GM23338 (cell line): ENCODE measurements around the gene ULK4.

ENCODE experiments used
- CREB1 ChIP-seq: fragments of 250-450 bp; sonication (Bioruptor Pico); IDR thresholded peaks from 2 replicates; pipeline ENCODE4 v1.5.0; 2020; ENCODE audit warnings: low read depth, mild to moderate bottlenecking, moderate library complexity
- EZH2 ChIP-seq: fragments of 200-600 bp; sonication (generic); IDR thresholded peaks from one replicate; pipeline ENCODE4 v1.8.0; 2017; ENCODE audit warnings: antibody characterized with exemption, mild to moderate bottlenecking, low read depth; ENCODE audit not compliant: unreplicated experiment
- EZH2phosphoT487 ChIP-seq: fragments of 200-600 bp; sonication (generic); IDR thresholded peaks from one replicate; pipeline ENCODE4 v1.8.1; 2018; ENCODE audit warnings: antibody characterized with exemption; ENCODE audit not compliant: unreplicated experiment
- JUNB ChIP-seq: IDR thresholded peaks from one replicate; pipeline ENCODE4 v1.6.1; 2016; ENCODE audit warnings: antibody characterized with exemption; ENCODE audit not compliant: unreplicated experiment
- POLR2AphosphoS5 ChIP-seq: IDR thresholded peaks from 2 replicates; pipeline ENCODE4 v1.6.1; 2016; ENCODE audit warnings: antibody characterized with exemption, low read depth
- ZNF331 ChIP-seq: fragments of 250-450 bp; sonication (Bioruptor Pico); IDR thresholded peaks from 2 replicates; pipeline ENCODE4 v1.5.0; 2020; ENCODE audit warnings: low read depth, mild to moderate bottlenecking, moderate library complexity
- TF ChIP-seq, protein P1 (sequence below), 2 experiments: fragments of 200-600 bp in 1 of 2; sonication (generic) in 1 of 2; conservative IDR thresholded peaks; 2 replicates each; pipeline versions ENCODE4 v1.5.1 to v1.6.1; 2016 to 2017; ENCODE audit warnings: antibody characterized with exemption in 2 of 2, low read depth in 2 of 2, mild to moderate bottlenecking in 2 of 2, moderate library complexity in 1 of 2
- TF ChIP-seq, protein P2 (sequence below): IDR thresholded peaks from one replicate; pipeline ENCODE4 v1.6.1; 2018; ENCODE audit warnings: antibody characterized with exemption; ENCODE audit not compliant: unreplicated experiment

DNA sequence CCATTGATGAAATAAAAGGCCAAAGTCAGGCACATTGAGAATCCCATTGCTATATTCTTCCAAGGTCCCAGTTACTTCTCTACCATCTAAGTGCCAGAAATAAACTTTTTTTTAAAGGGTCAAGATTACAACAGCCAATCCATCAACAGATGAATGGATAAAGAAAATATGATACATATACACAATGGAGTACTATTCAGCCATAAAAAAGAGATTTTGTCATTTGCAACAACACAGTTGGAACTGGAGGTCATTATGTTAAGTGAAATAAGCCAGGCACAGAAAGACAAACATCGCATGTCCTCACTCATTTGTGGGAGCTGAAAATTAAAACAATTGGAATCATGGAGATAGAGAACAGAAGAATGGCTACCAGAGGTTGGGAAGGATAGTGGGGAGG, 25.5 kb downstream of the ULK4 start:
- TF ChIP-seq, protein P1, sequence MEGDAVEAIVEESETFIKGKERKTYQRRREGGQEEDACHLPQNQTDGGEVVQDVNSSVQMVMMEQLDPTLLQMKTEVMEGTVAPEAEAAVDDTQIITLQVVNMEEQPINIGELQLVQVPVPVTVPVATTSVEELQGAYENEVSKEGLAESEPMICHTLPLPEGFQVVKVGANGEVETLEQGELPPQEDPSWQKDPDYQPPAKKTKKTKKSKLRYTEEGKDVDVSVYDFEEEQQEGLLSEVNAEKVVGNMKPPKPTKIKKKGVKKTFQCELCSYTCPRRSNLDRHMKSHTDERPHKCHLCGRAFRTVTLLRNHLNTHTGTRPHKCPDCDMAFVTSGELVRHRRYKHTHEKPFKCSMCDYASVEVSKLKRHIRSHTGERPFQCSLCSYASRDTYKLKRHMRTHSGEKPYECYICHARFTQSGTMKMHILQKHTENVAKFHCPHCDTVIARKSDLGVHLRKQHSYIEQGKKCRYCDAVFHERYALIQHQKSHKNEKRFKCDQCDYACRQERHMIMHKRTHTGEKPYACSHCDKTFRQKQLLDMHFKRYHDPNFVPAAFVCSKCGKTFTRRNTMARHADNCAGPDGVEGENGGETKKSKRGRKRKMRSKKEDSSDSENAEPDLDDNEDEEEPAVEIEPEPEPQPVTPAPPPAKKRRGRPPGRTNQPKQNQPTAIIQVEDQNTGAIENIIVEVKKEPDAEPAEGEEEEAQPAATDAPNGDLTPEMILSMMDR (conservative IDR thresholded peaks at IDR 0.05; ENCODE audit: low read depth in 2 of 2) = no peak
- TF ChIP-seq CREB1 (CRISPR knock-in tag) = no peak
- TF ChIP-seq POLR2AphosphoS5 = no peak
- TF ChIP-seq, protein P2, sequence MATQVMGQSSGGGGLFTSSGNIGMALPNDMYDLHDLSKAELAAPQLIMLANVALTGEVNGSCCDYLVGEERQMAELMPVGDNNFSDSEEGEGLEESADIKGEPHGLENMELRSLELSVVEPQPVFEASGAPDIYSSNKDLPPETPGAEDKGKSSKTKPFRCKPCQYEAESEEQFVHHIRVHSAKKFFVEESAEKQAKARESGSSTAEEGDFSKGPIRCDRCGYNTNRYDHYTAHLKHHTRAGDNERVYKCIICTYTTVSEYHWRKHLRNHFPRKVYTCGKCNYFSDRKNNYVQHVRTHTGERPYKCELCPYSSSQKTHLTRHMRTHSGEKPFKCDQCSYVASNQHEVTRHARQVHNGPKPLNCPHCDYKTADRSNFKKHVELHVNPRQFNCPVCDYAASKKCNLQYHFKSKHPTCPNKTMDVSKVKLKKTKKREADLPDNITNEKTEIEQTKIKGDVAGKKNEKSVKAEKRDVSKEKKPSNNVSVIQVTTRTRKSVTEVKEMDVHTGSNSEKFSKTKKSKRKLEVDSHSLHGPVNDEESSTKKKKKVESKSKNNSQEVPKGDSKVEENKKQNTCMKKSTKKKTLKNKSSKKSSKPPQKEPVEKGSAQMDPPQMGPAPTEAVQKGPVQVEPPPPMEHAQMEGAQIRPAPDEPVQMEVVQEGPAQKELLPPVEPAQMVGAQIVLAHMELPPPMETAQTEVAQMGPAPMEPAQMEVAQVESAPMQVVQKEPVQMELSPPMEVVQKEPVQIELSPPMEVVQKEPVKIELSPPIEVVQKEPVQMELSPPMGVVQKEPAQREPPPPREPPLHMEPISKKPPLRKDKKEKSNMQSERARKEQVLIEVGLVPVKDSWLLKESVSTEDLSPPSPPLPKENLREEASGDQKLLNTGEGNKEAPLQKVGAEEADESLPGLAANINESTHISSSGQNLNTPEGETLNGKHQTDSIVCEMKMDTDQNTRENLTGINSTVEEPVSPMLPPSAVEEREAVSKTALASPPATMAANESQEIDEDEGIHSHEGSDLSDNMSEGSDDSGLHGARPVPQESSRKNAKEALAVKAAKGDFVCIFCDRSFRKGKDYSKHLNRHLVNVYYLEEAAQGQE = no peak
- no peak for TF ChIP-seq EZH2
- no peak for TF ChIP-seq JUNB
- no peak for TF ChIP-seq EZH2phosphoT487
- no peak for TF ChIP-seq ZNF331
